Endodermal cell (in vitro differentiated cells): Measurements from ENCODE around the gene DPP10. TPM values are rescaled to one million over a fixed set of nuclear protein-coding genes. Genes with fewer than 3 reads are reported as not detected.

Source experiments
- DNase-seq: peaks from one replicate; pipeline ENCODE4 v3.0.0-alpha.2; 2017
- H3K27ac ChIP-seq: 2 replicates; pipeline ENCODE4 v1.5.1; 2013; ENCODE audit warnings: mild to moderate bottlenecking, low read depth, low read length, moderate library complexity
- H3K27me3 ChIP-seq: 2 replicates; pipeline ENCODE4 v1.6.1; 2013; ENCODE audit warnings: mild to moderate bottlenecking, low read length, moderate library complexity; ENCODE audit not compliant: insufficient read depth, control insufficient read depth, poor library complexity, severe bottlenecking
- H3K36me3 ChIP-seq: 2 replicates; pipeline ENCODE4 v1.7.0; 2013; ENCODE audit warnings: mild to moderate bottlenecking, low read length, moderate library complexity; ENCODE audit not compliant: control insufficient read depth, insufficient read depth
- H3K4me1 ChIP-seq: one replicate; pipeline ENCODE4 v1.7.0; 2013; ENCODE audit warnings: low read length; ENCODE audit not compliant: control insufficient read depth, insufficient read depth
- H3K4me3 ChIP-seq: 2 replicates; pipeline ENCODE4 v1.5.1; 2013; ENCODE audit warnings: mild to moderate bottlenecking, low read length, moderate library complexity
- H3K9ac ChIP-seq: 2 replicates; pipeline ENCODE4 v1.6.1; 2013; ENCODE audit warnings: mild to moderate bottlenecking, low read length, moderate library complexity; ENCODE audit not compliant: poor library complexity, severe bottlenecking; ENCODE audit errors: extremely low read depth
- H3K9me3 ChIP-seq: 2 replicates; pipeline ENCODE4 v1.6.1; 2013; ENCODE audit warnings: mild to moderate bottlenecking, low read length, moderate library complexity; ENCODE audit not compliant: control insufficient read depth
- H3K27ac Mint-ChIP-seq: 2 replicates; pipeline ENCODE4 v1.8.0; 2020; ENCODE audit warnings: mixed read lengths
- H3K27me3 Mint-ChIP-seq: 2 replicates; pipeline ENCODE4 v1.8.0; 2021; ENCODE audit warnings: mild to moderate bottlenecking, mixed read lengths; ENCODE audit not compliant: insufficient read depth
- H3K36me3 Mint-ChIP-seq: 2 replicates; pipeline ENCODE4 v1.8.0; 2020; ENCODE audit warnings: low read depth, mixed read lengths
- H3K4me1 Mint-ChIP-seq: 2 replicates; pipeline ENCODE4 v1.8.0; 2020; ENCODE audit warnings: mixed read lengths
- H3K4me3 Mint-ChIP-seq: 2 replicates; pipeline ENCODE4 v1.8.0; 2020; ENCODE audit warnings: mild to moderate bottlenecking, moderate library complexity, mixed read lengths
- H3K9me3 Mint-ChIP-seq: 2 replicates; pipeline ENCODE4 v1.8.0; 2020; ENCODE audit warnings: mild to moderate bottlenecking, mixed read lengths
- CTCF ChIP-seq: fragments of 200-600 bp; sonication (generic); conservative IDR thresholded peaks from 2 replicates; pipeline ENCODE4 v1.5.0; 2021; ENCODE audit warnings: antibody characterized with exemption, mild to moderate bottlenecking
- WGBS, 2 experiments: methylation state at CpG; one replicate each; pipeline versions ENCODE4 v1.1.5 to v1.1.7; 2013; ENCODE audit warnings: missing lambda C conversion rate in 2 of 2, mixed read lengths in 1 of 2; ENCODE audit not compliant: insufficient coverage in 1 of 2, insufficient read length in 1 of 2; 5-methylcytosine and 5-hydroxymethylcytosine counted together
- total RNA-seq, 2 donors: library from RNA; stranded (reverse); fragmentation: NEBNext Ultra II Directional in 1 of 2; extraction: Animal tissue kit (Norgen Biotek cat#: 25700) in 1 of 2; gene quantifications; 2 replicates in 1 of 2; 3 replicates in 1 of 2; pipeline ENCODE4 v1.2.1, GENCODE V29; 2021

The DPP10 gene
- total RNA-seq, 2 donors from 2014 or later: 8.2 to 19.2 TPM

GRCh38 chr2:115285416-115285815 lies 843.0 kb downstream of the DPP10 start:
- Mint-ChIP-seq H3K27me3 (no peaks in the 10 kb centered on the region), H3K4me3 (no peak overlapping the region), H3K36me3 (no peaks in the 10 kb centered on the region), H3K4me1 (no peaks in the 10 kb centered on the region), H3K27ac (no peak overlapping the region), H3K9me3 (no peaks in the 10 kb centered on the region)
- Histone ChIP-seq H3K36me3 (no peaks in the 10 kb centered on the region), H3K9me3 (no peaks in the 10 kb centered on the region), H3K27ac (peak overlapping the region; percentile 69), H3K4me1 (peaks cover 6% of the 10 kb centered on the region), H3K27me3 (no peaks in the 10 kb centered on the region), H3K9ac (no peak overlapping the region), H3K4me3 (no peak overlapping the region)
- WGBS, 2 experiments: 59 to 83% methylated on average over 3 of the region's 3 CpGs
- no peak for DNase-seq
- no peak for TF ChIP-seq CTCF

GRCh38 chr2:115290478-115290877 lies 848.0 kb downstream of the DPP10 start:
- whole genome bisulfite sequencing, 2 experiments: 97 to 100% methylated on average over 1 of the region's 1 CpG
- no peaks in the 10 kb centered on the region for H3K36me3 ChIP-seq
- peaks cover 3% of the 10 kb centered on the region for H3K4me1 ChIP-seq
- H3K27me3 ChIP-seq: no peaks in the 10 kb centered on the region
- H3K4me3 ChIP-seq: no peak overlapping the region
- Mint-ChIP-seq H3K4me3 (no peak overlapping the region), H3K4me1 (no peaks in the 10 kb centered on the region), H3K27me3 (no peaks in the 10 kb centered on the region), H3K36me3 (no peaks in the 10 kb centered on the region), H3K27ac (no peak overlapping the region), H3K9me3 (no peaks in the 10 kb centered on the region)
- no peak for TF ChIP-seq CTCF
- no peak overlapping the region for H3K27ac ChIP-seq
- no peak overlapping the region for H3K9ac ChIP-seq
- DNase-seq: no peak
- H3K9me3 ChIP-seq: no peaks in the 10 kb centered on the region

GRCh38 chr2:115292742-115293141 lies 850.3 kb downstream of the DPP10 start:
- DNase-seq: no peak
- Mint-ChIP-seq H3K4me3 (no peak overlapping the region), H3K27ac (no peak overlapping the region), H3K27me3 (no peaks in the 10 kb centered on the region), H3K36me3 (no peaks in the 10 kb centered on the region), H3K9me3 (no peaks in the 10 kb centered on the region), H3K4me1 (no peaks in the 10 kb centered on the region)
- Histone ChIP-seq H3K27ac (no peak overlapping the region), H3K9me3 (no peaks in the 10 kb centered on the region), H3K4me1 (peaks cover 3% of the 10 kb centered on the region), H3K4me3 (no peak overlapping the region), H3K9ac (no peak overlapping the region), H3K27me3 (no peaks in the 10 kb centered on the region), H3K36me3 (no peaks in the 10 kb centered on the region)
- TF ChIP-seq CTCF: no peak
- 86 to 91% methylated on average over 2 to 3 of the region's 3 CpGs for WGBS, 2 experiments
